Head of caudate nucleus (tissue), 42 donors: ENCODE data around the gene PCAT7.
A peak's percentile ranks its signal among the peaks of the same experiment; 100 is the strongest.
"Not testable (repeated sequence)": the region's sequence is repeated elsewhere in the genome, so short reads cannot be mapped to it uniquely, and the experiment has no call there.

ENCODE experiments used
- DNase-seq, 42 donors: peaks; one replicate each; pipeline versions ENCODE4 v3.0.0 to v3.0.0-alpha.2; 2020 to 2021; ENCODE audit warnings: mixed read lengths in 7 of 42
- intact Hi-C: fragments of 100-400 bp; cut with DNase I; formaldehyde crosslinking; loops from one replicate; pipeline ENCODE4 v1.15.0; 2022

The PCAT7 gene

GRCh38 chr9:94554439-94555331, at the start of gene PCAT7:
TSS of gene PCAT7 (plus strand) at chr9:94555083.
- intact Hi-C loops: no loop called here
- DNase-seq: peak in 5 of 42 donors; percentile 3 to 42 (median 19)

- intact Hi-C loops, DNase-seq: not testable (repeated sequence)
Observed at GRCh38 chr9:94506370-94506769, 48.5 kb upstream of the PCAT7 start.

GRCh38 chr9:94507531-94508258, 47.2 kb upstream of the PCAT7 start:
- no peak for DNase-seq
- intact Hi-C loops: no loop called here

GRCh38 chr9:94511134-94511954, 43.5 kb upstream of the PCAT7 start:
- no peak for DNase-seq

GRCh38 chr9:94511955-94512265, 43.0 kb upstream of the PCAT7 start:
- no peak for DNase-seq
- intact Hi-C loops: no loop called here

More at GRCh38 chr9:94511134-94511954, 43.5 kb upstream of the PCAT7 start:
- intact Hi-C loops: no loop called here

GRCh38 chr9:94514722-94515121, 40.2 kb upstream of the PCAT7 start:
- intact Hi-C loops: no loop called here
- DNase-seq: no peak

GRCh38 chr9:94517254-94517653, 37.6 kb upstream of the PCAT7 start:
- intact Hi-C loops: no loop called here
- no peak for DNase-seq

GRCh38 chr9:94525396-94526035, 29.4 kb upstream of the PCAT7 start:
- intact Hi-C loops: no loop called here

GRCh38 chr9:94526271-94526670, 28.6 kb upstream of the PCAT7 start:
- intact Hi-C loops: no loop called here
- no peak for DNase-seq

More at GRCh38 chr9:94525396-94526035, 29.4 kb upstream of the PCAT7 start:
- DNase-seq: no peak

GRCh38 chr9:94526951-94527350, 27.9 kb upstream of the PCAT7 start:
- intact Hi-C loops: no loop called here
- no peak for DNase-seq

GRCh38 chr9:94528886-94529285, 26.0 kb upstream of the PCAT7 start:
- DNase-seq: no peak
- intact Hi-C loops: no loop called here

GRCh38 chr9:94533155-94533554, 21.7 kb upstream of the PCAT7 start:
- intact Hi-C loops: no loop called here
- DNase-seq: no peak

- no peak for DNase-seq
- intact Hi-C loops: no loop called here
Observed at GRCh38 chr9:94533601-94534000, 21.3 kb upstream of the PCAT7 start.

GRCh38 chr9:94534901-94535300, 20.0 kb upstream of the PCAT7 start:
- DNase-seq: no peak
- intact Hi-C loops: no loop called here

GRCh38 chr9:94538908-94539307, 16.0 kb upstream of the PCAT7 start:
- intact Hi-C loops: no loop called here

GRCh38 chr9:94544335-94544734, 10.5 kb upstream of the PCAT7 start:
- intact Hi-C loops: not testable (repeated sequence)

More at GRCh38 chr9:94538908-94539307, 16.0 kb upstream of the PCAT7 start:
- DNase-seq: no peak

GRCh38 chr9:94545940-94546339, 8.9 kb upstream of the PCAT7 start:
- intact Hi-C loops: no loop called here
- no peak for DNase-seq

More at GRCh38 chr9:94544335-94544734, 10.5 kb upstream of the PCAT7 start:
- not testable (repeated sequence) for DNase-seq

GRCh38 chr9:94553029-94553938, 1.6 kb upstream of the PCAT7 start:
- intact Hi-C loops: no loop called here
- no peak for DNase-seq
